Fibroblast of gingiva (primary cell): Measurements from ENCODE around the gene INO80E.
"Not testable (repeated sequence)": the region's sequence is repeated elsewhere in the genome, so short reads cannot be mapped to it uniquely, and the experiment has no call there.

Source experiments
- DNase-seq: peaks from one replicate; pipeline ENCODE4 v3.0.0-alpha.2; 2011; ENCODE audit warnings: low read depth

The INO80E gene

GRCh38 chr16:29995911-29996765 is at the start of gene INO80E:
TSS of gene INO80E (plus strand) at chr16:29996241. CDS start at chr16:29996311, 70 bp downstream.
- DNase-seq = peak; percentile 93

DNA sequence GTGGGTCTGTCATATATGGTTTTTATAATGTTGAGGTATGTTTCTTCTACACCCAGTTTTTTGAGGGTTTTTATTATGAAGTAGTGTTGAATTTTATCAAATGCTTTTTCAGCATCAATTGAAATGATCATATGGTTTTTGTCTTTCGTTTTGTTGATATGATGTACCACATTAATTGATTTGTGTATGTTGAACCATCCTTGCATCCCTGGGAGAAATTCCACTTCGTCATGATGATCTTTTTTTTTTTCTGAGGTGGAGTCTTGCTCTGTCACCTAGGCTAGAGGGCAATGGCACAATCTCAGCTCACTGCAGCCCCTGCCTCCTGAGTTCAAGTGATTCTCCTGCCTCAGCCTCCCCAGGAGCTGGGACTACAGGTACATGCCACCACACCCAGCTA is 48.1 kb upstream of the INO80E start:
- no peak for DNase-seq

GRCh38 chr16:29950806-29951461 is 45.1 kb upstream of the INO80E start:
- DNase-seq = no peak

DNA sequence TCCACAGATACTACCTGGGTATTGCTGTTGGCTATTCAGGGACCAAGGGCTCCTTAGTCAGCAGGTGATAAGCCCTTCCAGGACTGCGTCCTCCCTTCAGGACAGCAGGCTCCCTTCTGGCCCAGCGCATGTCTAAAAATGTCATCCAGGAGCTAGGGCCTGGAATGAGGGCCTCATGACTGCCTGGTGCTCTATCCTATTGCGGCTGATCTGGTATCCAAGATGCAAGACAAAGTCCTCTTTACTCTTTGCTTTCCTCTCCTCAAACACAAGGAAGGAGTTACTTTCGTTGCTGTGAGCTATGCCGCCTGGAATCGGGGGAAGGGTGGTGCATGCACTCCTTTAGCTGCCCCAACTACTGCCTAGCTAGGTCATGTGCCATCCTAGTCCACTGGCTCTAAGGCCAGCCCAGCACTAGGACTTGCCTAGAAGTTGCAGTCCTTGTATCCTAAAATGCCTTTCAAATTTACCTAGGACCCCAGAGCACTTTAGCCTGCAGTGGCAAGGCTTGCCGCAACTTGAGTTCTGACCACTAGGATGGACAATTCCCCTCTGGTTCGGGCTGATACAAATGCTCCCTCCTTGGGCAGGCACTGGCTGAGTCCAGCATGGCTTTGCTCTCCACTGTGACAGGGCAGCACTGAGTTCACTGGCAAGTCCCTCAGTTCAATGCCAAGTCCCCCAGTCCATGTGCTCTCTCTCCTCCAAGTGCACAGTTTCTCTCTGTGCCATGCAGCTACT is 44.2 kb upstream of the INO80E start:
- no peak for DNase-seq

DNA sequence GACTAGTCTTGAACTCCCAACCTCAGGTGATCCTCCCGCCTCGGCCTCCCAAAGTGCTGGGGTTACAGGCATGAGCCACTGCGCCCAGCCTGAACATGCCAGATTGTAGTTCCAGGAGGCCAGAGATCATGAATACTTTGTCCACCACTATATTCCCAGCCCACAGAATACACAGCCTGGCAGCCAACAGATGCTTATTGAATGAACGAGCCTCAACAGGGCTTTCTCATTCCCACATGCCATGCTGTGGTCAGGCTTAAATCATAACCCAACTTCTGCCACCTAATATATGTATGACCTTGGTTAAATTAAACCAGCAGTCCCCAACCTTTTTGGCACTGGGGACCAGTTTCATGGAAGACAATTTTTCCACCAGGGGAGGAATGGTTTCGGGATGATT is 37.3 kb upstream of the INO80E start:
- DNase-seq = no peak

GRCh38 chr16:29959293-29959692 is 36.7 kb upstream of the INO80E start:
- DNase-seq = no peak

DNA sequence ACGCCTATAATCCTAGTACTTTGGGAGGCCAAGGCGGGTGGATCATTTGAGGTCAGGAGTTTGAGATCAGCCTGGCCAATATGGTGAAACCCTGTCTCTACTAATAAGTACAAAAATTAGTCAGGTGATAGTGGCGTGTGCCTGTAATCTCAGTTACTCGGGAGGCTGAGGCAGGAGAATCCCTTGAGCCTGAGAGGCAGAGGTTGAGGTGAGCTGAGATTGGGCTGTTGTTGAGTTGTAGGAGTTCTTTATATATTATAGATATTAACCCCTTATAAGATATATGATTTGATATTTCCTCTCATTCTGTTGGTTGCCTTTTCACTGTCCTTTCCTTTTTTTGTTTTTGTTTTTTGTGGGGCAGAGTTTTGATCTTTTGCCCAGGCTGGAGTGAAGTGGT is 36.2 kb upstream of the INO80E start:
- DNase-seq = not testable (repeated sequence)

- DNase-seq = no peak
These were observed 34.9 kb upstream of the INO80E start for GRCh38 chr16:29961127-29961478.

GRCh38 chr16:29961479-29962343 is 34.3 kb upstream of the INO80E start, which contains the start of gene TMEM219:
TSS of gene TMEM219 (plus strand) at chr16:29962079. CDS start at chr16:29963144, 1,065 bp downstream.
- DNase-seq = peak; percentile 88

DNA sequence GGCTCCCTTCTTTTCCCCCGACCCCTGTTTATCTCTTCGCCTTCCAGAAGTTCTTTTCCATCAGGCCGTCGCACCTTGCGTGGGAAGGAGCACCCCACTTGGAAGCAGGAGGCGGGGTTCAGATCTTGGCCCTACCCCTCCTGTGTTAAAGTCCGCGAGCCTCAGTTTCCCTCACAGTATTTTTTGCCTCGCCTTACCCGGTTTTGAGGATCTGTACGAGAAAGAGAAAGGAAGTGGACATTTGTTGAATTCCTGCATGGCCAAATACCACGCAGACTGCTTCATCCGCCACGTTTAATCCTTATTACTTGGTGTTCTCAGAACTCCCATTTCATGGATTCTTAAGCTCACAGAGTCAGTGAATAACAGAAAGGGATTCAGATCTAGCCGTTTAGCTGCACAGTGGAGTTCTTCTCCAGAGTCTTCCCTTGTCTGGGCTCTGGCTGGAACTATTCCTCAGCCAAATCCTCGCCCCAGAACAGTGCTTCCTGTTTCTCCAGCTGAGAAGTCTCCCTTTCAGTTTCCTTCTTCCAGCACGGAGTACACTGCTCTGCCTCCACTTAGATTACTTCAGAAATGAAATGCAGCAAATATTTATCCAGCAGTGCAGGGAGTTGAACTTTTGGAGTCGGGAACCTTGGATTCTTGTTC is 33.6 kb upstream of the INO80E start:
- DNase-seq = peak; percentile 23

GRCh38 chr16:29963021-29963743 is 32.9 kb upstream of the INO80E start:
- DNase-seq = no peak

- DNase-seq = no peak
These were observed 27.8 kb upstream of the INO80E start for GRCh38 chr16:29968205-29968604.

DNA sequence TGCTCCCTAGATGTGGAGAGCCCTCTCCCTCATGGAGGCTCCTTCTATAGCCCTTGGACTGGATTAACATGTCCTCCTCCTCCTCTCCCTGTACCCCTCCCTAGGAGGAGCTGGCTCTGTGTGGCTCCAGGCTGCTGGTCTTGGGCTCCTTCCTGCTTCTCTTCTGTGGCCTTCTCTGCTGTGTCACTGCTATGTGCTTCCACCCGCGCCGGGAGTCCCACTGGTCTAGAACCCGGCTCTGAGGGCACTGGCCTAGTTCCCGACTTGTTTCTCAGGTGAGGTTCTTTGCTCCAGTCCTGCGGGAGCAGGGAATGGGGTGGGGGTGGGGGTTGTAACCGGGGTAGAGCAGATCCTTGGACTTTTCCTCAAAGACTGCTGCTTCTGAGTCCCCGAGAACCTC is 24.7 kb upstream of the INO80E start:
- DNase-seq = no peak

GRCh38 chr16:29972500-29972899 is 23.5 kb upstream of the INO80E start:
- DNase-seq = no peak

GRCh38 chr16:29972992-29973383 is 23.1 kb upstream of the INO80E start:
- DNase-seq = no peak

- peak; percentile 99 for DNase-seq
These were observed 22.4 kb upstream of the INO80E start, which contains the start of gene TAOK2 for GRCh38 chr16:29973384-29974246. TSS of gene TAOK2 (plus strand) at chr16:29973868. CDS start at chr16:29977773, 3,905 bp downstream.

DNA sequence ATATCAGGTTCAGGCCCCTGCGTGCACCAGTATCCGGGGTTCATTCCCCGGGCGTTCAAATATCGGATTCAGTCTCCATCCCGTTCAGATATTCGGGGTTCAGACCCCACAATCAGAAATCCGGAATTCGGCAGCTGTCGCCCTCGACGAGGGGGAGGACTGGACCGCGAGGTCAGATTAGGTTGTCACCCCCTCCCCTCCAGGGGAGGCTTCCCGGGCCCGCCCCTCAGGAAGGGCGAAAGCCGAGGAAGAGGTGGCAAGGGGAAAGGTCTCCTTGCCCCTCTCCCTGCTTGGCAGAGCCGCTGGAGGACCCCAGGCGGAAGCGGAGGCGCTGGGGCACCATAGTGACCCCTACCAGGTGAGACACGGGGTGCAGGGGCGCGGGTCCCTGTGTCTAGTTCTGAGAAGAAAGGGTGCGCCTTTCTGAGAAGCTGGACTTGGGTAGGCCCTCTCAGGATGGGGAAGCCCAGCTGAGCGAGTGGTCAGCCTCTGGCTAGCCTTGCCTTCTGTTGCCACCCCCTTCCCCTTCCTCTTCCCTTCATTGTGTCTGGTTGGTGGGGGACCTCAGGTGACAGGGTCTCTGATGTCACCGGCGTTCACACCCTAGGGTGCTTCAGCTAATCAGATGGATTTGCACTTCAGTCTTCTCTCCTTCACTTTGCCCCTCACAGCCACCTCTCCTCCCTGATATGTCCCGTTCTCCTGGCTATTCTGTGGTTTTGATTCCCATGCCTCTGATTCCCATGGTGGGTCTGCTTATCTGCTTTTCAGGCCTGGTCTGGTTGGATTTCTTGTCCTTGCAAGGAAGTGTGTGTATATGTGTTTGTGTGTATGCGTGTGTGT is 21.5 kb upstream of the INO80E start:
- DNase-seq = no peak

DNA sequence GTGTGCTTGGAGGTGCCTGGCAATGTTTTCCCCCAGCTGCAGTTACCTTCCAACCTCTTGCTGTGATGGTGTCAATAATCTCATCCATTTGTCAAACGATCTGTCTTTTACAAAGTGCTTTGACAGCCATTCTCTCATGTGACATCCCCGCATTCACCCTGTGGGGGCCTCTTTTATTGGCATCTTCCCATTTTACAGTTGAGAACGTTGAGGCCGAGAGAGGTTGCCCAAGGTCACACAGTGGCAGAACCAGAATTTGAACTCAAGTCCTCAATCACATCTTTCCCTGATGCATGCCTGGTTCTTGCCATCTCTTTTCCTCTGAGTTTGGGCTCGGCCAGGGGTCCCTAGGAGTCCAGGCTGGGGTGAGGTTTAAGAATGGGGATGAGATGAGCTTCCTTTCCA is 20.9 kb upstream of the INO80E start:
- no peak for DNase-seq
